K562 (cell line): ENCODE results near the gene WARS2. TPM values are rescaled to one million over a fixed set of nuclear protein-coding genes. Genes with fewer than 3 reads are reported as not detected.
A peak's percentile ranks its signal among the peaks of the same experiment; 100 is the strongest.

Source experiments
- ATAC-seq: fragments of 200-7000 bp; cut with Tn5 transposase; 3 replicates; pipeline ENCODE4 v1.9.1; 2020; ENCODE audit warnings: moderate library complexity
- BruUV-seq: library from RNA; stranded (reverse); fragments of 400-500 nt; replicated peaks from 2 replicates; lab custom pipeline; 2021; lab: Mats Ljungman, UMichigan
- CTCF ChIA-PET: fragments of 300-600 bp; formaldehyde crosslinking; extraction: SDS; loops from one replicate; lab custom pipeline; 2021; ENCODE audit warnings: low intra/inter-chr PET ratio; lab: Yijun Ruan, JAX
- POLR2A ChIA-PET: fragments of 300-600, 350-650 bp; sonication (Branson Sonifier 250); formaldehyde crosslinking; extraction: SDS; loops from one replicate; lab custom pipeline; 2021; ENCODE audit warnings: antibody characterized with exemption, inconsistent platforms; lab: Yijun Ruan, JAX
- DNase-seq, 4 experiments: peaks; one replicate each; pipeline versions ENCODE4 v3.0.0 to v3.0.0-alpha.2; 2011 to 2018; ENCODE audit warnings: low spot score in 3 of 4, mixed read lengths in 3 of 4; ENCODE audit errors: extremely low read depth in 1 of 4
- FAIRE-seq: peaks from 2 replicates; lab custom pipeline; 2011; peaks lifted over from hg19 to GRCh38; lab: Jason Lieb, UNC
- H2AFZ ChIP-seq: 2 replicates; pipeline ENCODE4 v1.6.0; 2011; ENCODE audit warnings: low read depth, low read length, control low read depth, inconsistent platforms
- H3K27ac ChIP-seq: fragments of 200-600 bp; 3 replicates; pipeline ENCODE4 v1.8.0; 2011; ENCODE audit warnings: low read depth, mild to moderate bottlenecking, control low read depth, inconsistent platforms, low read length, moderate library complexity, mixed read lengths; ENCODE audit errors: extremely low read depth
- H3K27me3 ChIP-seq, 2 experiments: fragments of 300-600 bp in 1 of 2; 2 replicates in 1 of 2; 3 replicates in 1 of 2; pipeline versions ENCODE4 v1.6.0 to v1.8.0; 2011; ENCODE audit warnings: inconsistent platforms in 2 of 2, low read length in 2 of 2, mild to moderate bottlenecking in 1 of 2, mixed read lengths in 1 of 2, moderate library complexity in 1 of 2; ENCODE audit not compliant: control insufficient read depth in 2 of 2, insufficient read depth in 2 of 2
- H3K36me3 ChIP-seq: fragments of 300-600 bp; 3 replicates; pipeline ENCODE4 v1.8.0; 2011; ENCODE audit warnings: mild to moderate bottlenecking, low read length, inconsistent platforms; ENCODE audit not compliant: control insufficient read depth, insufficient read depth
- H3K4me1 ChIP-seq, 2 experiments: fragments of 200-600 bp in 1 of 2; replicated peaks in 1 of 2; 2 replicates in 1 of 2; 3 replicates in 1 of 2; pipeline versions ENCODE4 v1.5.1 to v1.8.0; 2011; ENCODE audit warnings: inconsistent platforms in 2 of 2, low read length in 2 of 2, mild to moderate bottlenecking in 1 of 2, mixed read lengths in 1 of 2, moderate library complexity in 1 of 2; ENCODE audit not compliant: control insufficient read depth in 2 of 2, insufficient read depth in 2 of 2
- H3K4me2 ChIP-seq: 2 replicates; pipeline ENCODE4 v1.6.1; 2011; ENCODE audit warnings: low read length, control low read depth, inconsistent platforms, mixed read lengths; ENCODE audit not compliant: insufficient read depth
- H3K4me3 ChIP-seq: fragments of 200-600 bp; sonication (generic), shearing (Covaris generic); 2 replicates; pipeline ENCODE4 v1.5.1; 2016; ENCODE audit warnings: control low read depth, inconsistent platforms
- H3K79me2 ChIP-seq: fragments of 200-600 bp; 3 replicates; pipeline ENCODE4 v1.8.0; 2011; ENCODE audit warnings: low read length, inconsistent platforms; ENCODE audit not compliant: control insufficient read depth, insufficient read depth
- H3K9ac ChIP-seq, 2 experiments: 2 replicates each; pipeline versions ENCODE4 v1.6.0 to v1.6.1; 2011; ENCODE audit warnings: low read depth in 2 of 2, low read length in 2 of 2, control low read depth in 1 of 2, inconsistent platforms in 1 of 2, mild to moderate bottlenecking in 1 of 2, mixed read lengths in 1 of 2; ENCODE audit not compliant: insufficient read depth in 1 of 2
- H3K9me1 ChIP-seq: one replicate; pipeline ENCODE4 v1.6.0; 2011; ENCODE audit warnings: inconsistent platforms, mild to moderate bottlenecking, low read length, moderate library complexity; ENCODE audit not compliant: control insufficient read depth, insufficient read depth
- H3K9me3 ChIP-seq: replicated peaks from 2 replicates; pipeline ENCODE4 v1.5.1; 2011; ENCODE audit warnings: low read depth, low read length, inconsistent platforms; ENCODE audit not compliant: control insufficient read depth, insufficient read depth
- H4K20me1 ChIP-seq: replicated peaks from 2 replicates; pipeline ENCODE4 v1.6.1; 2011; ENCODE audit warnings: low read length, inconsistent platforms, mixed read lengths; ENCODE audit not compliant: control insufficient read depth, insufficient read depth
- BRF1 ChIP-seq: IDR thresholded peaks from 3 replicates; pipeline ENCODE4 v1.6.1; 2011; ENCODE audit warnings: borderline replicate concordance, mild to moderate bottlenecking; ENCODE audit not compliant: insufficient read length; ENCODE audit errors: extremely low read depth
- HDGF ChIP-seq: fragments of 450-650 bp; IDR thresholded peaks from 2 replicates; pipeline ENCODE4 v1.6.1; 2016
- MEIS2 ChIP-seq: fragments of 450-650 bp; IDR thresholded peaks from 2 replicates; pipeline ENCODE4 v1.6.1; 2014; ENCODE audit warnings: mild to moderate bottlenecking; ENCODE audit not compliant: partially characterized antibody
- MITF ChIP-seq: IDR thresholded peaks from 2 replicates; pipeline ENCODE4 v1.6.1; 2014; ENCODE audit warnings: antibody characterized with exemption
- NCOA2 ChIP-seq, 2 experiments: fragments of 450-650 bp; IDR thresholded peaks; 2 replicates each; pipeline ENCODE4 v1.6.1; 2018; ENCODE audit warnings: mild to moderate bottlenecking in 2 of 2, moderate library complexity in 1 of 2; ENCODE audit not compliant: partially characterized antibody in 2 of 2
- NFE2 ChIP-seq: IDR thresholded peaks from 2 replicates; pipeline ENCODE4 v1.6.1; 2014; ENCODE audit warnings: antibody characterized with exemption, low read depth
- PBX2 ChIP-seq, 2 experiments: IDR thresholded peaks in 1 of 2; conservative IDR thresholded peaks in 1 of 2; 2 replicates each; pipeline ENCODE4 v1.6.1; 2016; ENCODE audit warnings: low read depth in 2 of 2, mild to moderate bottlenecking in 1 of 2, missing compliant biosample characterization in 1 of 2, missing genetic modification characterization in 1 of 2, moderate library complexity in 1 of 2
- PKNOX1 ChIP-seq: fragments of 450-650 bp; IDR thresholded peaks from 2 replicates; pipeline ENCODE4 v1.6.1; 2016
- RBM15 ChIP-seq: fragments of 200-400 bp; formaldehyde crosslinking; IDR thresholded peaks from 2 replicates; pipeline ENCODE4 v1.6.1; 2018; ENCODE audit warnings: mild to moderate bottlenecking, low read length, moderate library complexity; ENCODE audit not compliant: insufficient read depth
- SIN3B ChIP-seq: fragments of 450-650 bp; IDR thresholded peaks from 2 replicates; pipeline ENCODE4 v1.6.1; 2017; ENCODE audit warnings: low read depth, mild to moderate bottlenecking, moderate library complexity
- XRCC5 ChIP-seq: fragments of 200-400 bp; formaldehyde crosslinking; IDR thresholded peaks from 2 replicates; pipeline ENCODE4 v1.6.1; 2017; ENCODE audit warnings: low read depth, mild to moderate bottlenecking, low read length
- ZBTB9 ChIP-seq: fragments of 450-650 bp; formaldehyde crosslinking; IDR thresholded peaks from 2 replicates; pipeline ENCODE4 v1.4.0; 2020; ENCODE audit warnings: mild to moderate bottlenecking, moderate library complexity
- ZFPM2 ChIP-seq: fragments of 250-450 bp; sonication (Bioruptor Pico); IDR thresholded peaks from 2 replicates; pipeline ENCODE4 v1.5.1; 2022; ENCODE audit warnings: mild to moderate bottlenecking
- ZNF124 ChIP-seq: sonication (generic); formaldehyde crosslinking; IDR thresholded peaks from 2 replicates; pipeline ENCODE4 v1.8.1; 2022; ENCODE audit warnings: missing genetic modification reagents
- ZNF133 ChIP-seq: fragments of 250-450 bp; sonication (Bioruptor Pico); IDR thresholded peaks from 2 replicates; pipeline ENCODE4 v1.4.0; 2020; ENCODE audit warnings: mild to moderate bottlenecking
- WGBS: fragments of 100-300 bp; shearing (Covaris generic); methylation state at CpG from one replicate; pipeline ENCODE4 v1.1.6; 2016; ENCODE audit warnings: low coverage, mixed read lengths; ENCODE audit not compliant: insufficient coverage; ENCODE audit errors: missing lambda C conversion rate; 5-methylcytosine and 5-hydroxymethylcytosine counted together
- in situ Hi-C: fragments of 300-500 bp; cut with MboI; formaldehyde crosslinking; loops from 4 replicates; pipeline ENCODE4 v1.15.0; 2018; ENCODE audit warnings: inconsistent platforms, mixed read lengths
- intact Hi-C: fragments of 100-400 bp; cut with micrococcal nuclease; formaldehyde crosslinking; loops from 2 replicates; pipeline ENCODE4 v1.14.2; 2022
- polyA plus RNA-seq, 8 experiments: library from polyadenylated mRNA; depleted of rRNA in 4 of 8; stranded (reverse) in 5 of 8; unstranded in 3 of 8; fragments of >200 nt; fragmentation: Nextera tagmentation in 2 of 8; fragmentation: Illumina TruSeq in 1 of 8; extraction: Ambion mirVana in 2 of 8; extraction: Trizol in 1 of 8; gene quantifications; 2 replicates each; pipeline versions ENCODE4 v1.2.1 to v1.2.3, GENCODE V29; 2011 to 2014; ENCODE audit warnings: inconsistent platforms in 1 of 8, missing spikeins in 1 of 8
- total RNA-seq, 7 experiments: library from RNA; depleted of rRNA in 6 of 7; stranded (reverse); fragments of >200 nt in 6 of 7; fragmentation: Illumina TruSeq in 2 of 7; extraction: Trizol in 2 of 7; gene quantifications; 2 replicates each; pipeline versions ENCODE4 v1.2.1 to v1.2.3, GENCODE V29; 2011 to 2021; ENCODE audit warnings: low replicate concordance in 1 of 7
- TF ChIP-seq, protein P1 (sequence below): sonication (generic); formaldehyde crosslinking; IDR thresholded peaks from 2 replicates; pipeline ENCODE4 v1.8.1; 2023; ENCODE audit warnings: mild to moderate bottlenecking, missing genetic modification reagents, moderate library complexity

WARS2 gene
- total and polyA plus RNA-seq, 9 of the 15 experiments (the other 6 are each of a cell fraction or from before 2014, with no cell fraction given) = 5.7 to 18.0 (median 16.9) TPM

DNA sequence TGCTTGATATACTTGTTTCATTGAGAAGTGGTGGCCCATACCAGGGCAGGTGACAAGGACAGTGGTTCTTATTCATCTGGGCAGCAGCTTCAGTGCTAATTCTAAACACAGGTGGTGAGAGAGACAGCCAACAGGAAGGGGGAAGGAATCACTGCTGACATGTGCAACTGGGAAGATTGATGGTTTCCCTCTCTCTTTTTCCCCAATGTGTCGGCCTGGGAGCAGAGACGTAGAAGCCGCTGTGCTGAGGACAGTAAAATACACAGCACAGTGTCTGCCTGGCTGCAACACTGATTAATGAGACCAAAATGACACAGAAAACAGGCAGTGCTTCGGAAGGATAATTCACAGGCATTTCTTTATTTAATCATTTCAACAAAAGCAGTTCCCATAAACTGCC lies 48.8 kb downstream of the WARS2 start:
- no peak overlapping the region for H3K4me2 ChIP-seq
- no peaks in the 10 kb centered on the region for H4K20me1 ChIP-seq
- ChIA-PET POLR2A (no interaction called here), CTCF (no interaction called here)
- H3K36me3 ChIP-seq = no peaks in the 10 kb centered on the region
- no peaks in the 10 kb centered on the region for H3K4me1 ChIP-seq
- ATAC-seq (no peak), FAIRE-seq (no peak), DNase-seq (no peak)
- H3K27ac ChIP-seq = no peak overlapping the region
- no TSS peak for BruUV-seq
- in situ Hi-C loops (no loop called here), intact Hi-C loops (no loop called here)
- no peaks in the 10 kb centered on the region for H3K27me3 ChIP-seq
- no peaks in the 10 kb centered on the region for H3K79me2 ChIP-seq
- H3K4me3 ChIP-seq = no peak overlapping the region
- no peaks in the 10 kb centered on the region for H3K9me3 ChIP-seq
- H3K9me1 ChIP-seq = no peaks in the 10 kb centered on the region
- H2AFZ ChIP-seq = no peak overlapping the region
- 56% methylated on average over 4 of the region's 4 CpGs for WGBS
- H3K9ac ChIP-seq = no peak overlapping the region
- TF ChIP-seq ZFPM2 (CRISPR knock-in tag) = no peak
- TF ChIP-seq RBM15 = no peak
- peak; percentile 62 for TF ChIP-seq PKNOX1
- no peak for TF ChIP-seq HDGF
- TF ChIP-seq NCOA2 (IDR thresholded peaks at IDR 0.05; ENCODE audit: partially characterized antibody in 2 of 2) = no peak
- TF ChIP-seq XRCC5 = no peak
- TF ChIP-seq NFE2 = no peak
- TF ChIP-seq ZNF133 (CRISPR knock-in tag) = no peak
- no peak for TF ChIP-seq PBX2 (CRISPR knock-in tag; IDR thresholded peaks at IDR 0.05; ENCODE audit: low read depth)
- peak; percentile 74 for TF ChIP-seq PBX2 (tag; conservative IDR thresholded peaks at IDR 0.05; ENCODE audit: low read depth)
- TF ChIP-seq, protein P1, sequence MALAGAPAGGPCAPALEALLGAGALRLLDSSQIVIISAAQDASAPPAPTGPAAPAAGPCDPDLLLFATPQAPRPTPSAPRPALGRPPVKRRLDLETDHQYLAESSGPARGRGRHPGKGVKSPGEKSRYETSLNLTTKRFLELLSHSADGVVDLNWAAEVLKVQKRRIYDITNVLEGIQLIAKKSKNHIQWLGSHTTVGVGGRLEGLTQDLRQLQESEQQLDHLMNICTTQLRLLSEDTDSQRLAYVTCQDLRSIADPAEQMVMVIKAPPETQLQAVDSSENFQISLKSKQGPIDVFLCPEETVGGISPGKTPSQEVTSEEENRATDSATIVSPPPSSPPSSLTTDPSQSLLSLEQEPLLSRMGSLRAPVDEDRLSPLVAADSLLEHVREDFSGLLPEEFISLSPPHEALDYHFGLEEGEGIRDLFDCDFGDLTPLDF (CRISPR knock-in tag) = no peak
- no peak for TF ChIP-seq MITF
- TF ChIP-seq ZNF124 (CRISPR knock-in tag) = no peak
- TF ChIP-seq BRF1 = no peak
- peak; percentile 60 for TF ChIP-seq MEIS2
- no peak for TF ChIP-seq SIN3B
- no peak for TF ChIP-seq ZBTB9 (CRISPR knock-in tag)
